NCI-H1048 (cell line): Measurements from ENCODE around the gene PDAP1.
"Not testable (repeated sequence)": the region's sequence is repeated elsewhere in the genome, so short reads cannot be mapped to it uniquely, and the experiment has no call there.

Source experiments
- DNase-seq: peaks from one replicate; lab custom pipeline; 2025; lab: John Stamatoyannopoulos, UW

The PDAP1 gene

DNA sequence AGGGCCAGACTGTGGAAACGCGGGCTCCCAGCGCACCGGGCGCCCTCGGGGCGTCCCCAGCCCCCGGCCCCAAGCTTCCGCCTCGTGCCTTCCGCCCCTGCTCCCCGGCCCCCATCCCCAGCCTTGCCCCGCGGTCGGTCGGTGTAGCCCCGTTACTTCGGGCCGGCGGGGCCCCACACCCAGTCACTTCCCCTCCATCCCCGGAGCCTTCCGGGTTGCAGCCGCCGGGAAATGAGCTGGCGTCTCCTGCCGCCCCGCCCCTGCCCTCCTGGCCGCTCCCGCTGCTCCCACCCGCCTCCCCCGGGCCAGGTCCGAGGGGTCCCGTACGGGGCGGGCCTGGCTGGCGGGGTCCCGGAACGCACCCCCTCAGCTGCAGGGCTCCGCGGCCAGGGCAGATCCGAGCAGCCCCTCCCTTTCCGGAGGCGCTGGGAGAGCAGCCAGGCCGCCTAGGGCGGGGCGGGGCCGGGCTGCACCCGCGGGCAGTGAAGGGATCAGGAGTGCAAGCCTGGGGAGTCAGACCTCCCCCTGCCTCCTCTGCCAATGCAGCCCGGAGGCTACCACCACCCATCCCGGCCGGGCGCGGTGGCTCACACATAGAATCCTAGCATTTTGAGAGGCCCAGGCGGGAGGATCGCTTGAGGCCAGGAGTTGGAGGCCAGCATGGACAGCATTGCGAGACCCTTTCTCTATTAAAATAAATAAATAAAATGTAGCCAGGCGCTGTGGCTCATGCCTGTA, 33.2 kb downstream of the PDAP1 start:
- DNase-seq, result no peak

DNA sequence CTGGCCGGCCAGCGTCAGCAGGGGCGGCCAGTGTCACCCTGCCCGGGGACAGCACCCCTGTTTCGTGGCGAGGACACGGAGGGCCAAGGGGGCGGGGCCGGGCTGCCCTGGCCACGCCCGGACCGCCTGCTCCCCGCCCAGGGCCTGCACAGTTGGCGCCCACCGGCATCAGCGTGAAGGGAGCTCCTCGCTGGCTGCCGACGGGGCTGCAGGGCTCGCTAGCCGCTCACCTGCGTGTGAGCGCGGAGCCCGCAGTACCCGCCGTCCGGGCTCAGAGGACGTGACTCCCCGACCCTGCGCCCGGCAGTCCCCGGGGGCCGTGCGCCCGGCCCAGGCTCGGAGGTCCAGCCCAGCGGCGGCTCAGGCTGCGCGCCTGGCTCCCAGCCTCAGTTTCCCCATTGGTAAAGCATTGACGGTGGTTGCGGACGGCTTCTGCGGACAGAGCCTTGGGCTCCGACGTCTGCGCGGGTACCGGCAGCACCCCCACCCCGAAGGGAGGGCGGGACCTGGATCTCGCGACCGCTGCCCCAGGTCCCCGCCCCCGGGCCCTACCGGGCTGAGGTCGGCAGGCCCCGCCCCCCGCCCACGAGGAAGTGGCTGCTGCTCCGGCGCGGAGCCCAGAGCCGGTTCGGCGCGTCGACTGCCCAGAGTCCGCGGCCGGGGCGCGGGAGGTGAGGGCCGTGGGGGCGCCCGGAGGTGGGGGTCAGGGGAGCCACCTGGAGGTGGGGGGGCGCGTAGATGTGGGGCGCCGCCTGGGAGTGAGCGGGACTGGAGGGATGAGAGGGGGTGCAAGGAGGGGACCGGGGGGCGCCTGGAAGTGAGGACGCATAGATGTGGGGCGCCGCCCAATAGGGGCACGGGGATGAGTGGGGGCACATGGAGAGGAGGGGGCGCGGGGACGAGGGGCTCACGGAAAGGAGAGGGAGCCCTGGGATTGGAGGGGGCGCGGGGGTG, 34.0 kb downstream of the PDAP1 start, which contains the start of gene ARPC1B:
ARPC1B (plus strand) TSS at position 620 of the 954 bp plus-strand sequence. CDS start 10,985 bp downstream, outside the sequence.
- no peak for DNase-seq

DNA sequence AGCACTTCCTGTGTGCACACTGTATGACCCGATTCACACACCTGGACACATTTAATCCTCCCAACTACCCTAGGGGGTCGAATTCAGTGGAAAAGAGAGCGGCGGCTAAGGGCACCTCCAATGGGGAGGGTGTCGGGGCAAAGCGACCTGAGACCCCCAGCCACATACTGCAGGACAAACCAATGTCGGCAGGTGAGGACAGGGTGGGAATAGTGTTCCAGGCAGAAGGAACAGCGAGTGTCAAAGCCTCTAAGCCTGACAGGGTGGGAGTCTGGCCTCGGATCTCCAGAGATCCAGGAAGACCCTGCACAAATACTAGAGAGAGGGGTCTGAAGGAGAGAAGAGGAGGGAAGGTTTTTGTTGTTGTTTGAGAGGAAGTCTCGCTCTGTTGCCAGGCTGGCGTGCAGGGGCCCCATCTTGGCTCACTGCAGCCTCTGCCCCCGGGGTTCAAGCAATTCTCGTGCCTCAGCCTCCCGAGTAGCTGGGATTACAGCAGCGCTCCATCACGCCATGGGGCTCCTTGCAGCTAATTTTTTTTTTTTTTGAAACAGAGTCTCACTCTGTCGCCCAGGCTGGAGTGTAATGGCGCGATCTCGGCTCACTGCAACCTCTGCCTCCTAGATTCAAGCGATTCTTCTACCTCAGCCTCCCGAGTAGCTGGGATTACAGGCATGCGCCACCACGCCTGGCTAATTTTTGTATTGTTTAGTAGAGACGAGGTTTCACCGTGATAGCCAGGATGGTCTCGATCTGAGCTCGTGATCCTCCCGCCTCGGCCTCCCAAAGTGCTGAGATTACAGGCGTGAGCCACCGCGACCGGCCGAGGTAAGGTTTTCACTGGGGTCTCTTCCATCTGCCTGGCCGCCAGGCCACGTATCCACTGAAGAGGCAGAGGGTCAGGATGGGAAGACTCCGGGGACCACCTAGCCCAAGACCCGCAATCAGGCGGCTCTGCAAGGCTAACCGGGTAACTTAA, 35.0 kb downstream of the PDAP1 start:
- no peak for DNase-seq

DNA sequence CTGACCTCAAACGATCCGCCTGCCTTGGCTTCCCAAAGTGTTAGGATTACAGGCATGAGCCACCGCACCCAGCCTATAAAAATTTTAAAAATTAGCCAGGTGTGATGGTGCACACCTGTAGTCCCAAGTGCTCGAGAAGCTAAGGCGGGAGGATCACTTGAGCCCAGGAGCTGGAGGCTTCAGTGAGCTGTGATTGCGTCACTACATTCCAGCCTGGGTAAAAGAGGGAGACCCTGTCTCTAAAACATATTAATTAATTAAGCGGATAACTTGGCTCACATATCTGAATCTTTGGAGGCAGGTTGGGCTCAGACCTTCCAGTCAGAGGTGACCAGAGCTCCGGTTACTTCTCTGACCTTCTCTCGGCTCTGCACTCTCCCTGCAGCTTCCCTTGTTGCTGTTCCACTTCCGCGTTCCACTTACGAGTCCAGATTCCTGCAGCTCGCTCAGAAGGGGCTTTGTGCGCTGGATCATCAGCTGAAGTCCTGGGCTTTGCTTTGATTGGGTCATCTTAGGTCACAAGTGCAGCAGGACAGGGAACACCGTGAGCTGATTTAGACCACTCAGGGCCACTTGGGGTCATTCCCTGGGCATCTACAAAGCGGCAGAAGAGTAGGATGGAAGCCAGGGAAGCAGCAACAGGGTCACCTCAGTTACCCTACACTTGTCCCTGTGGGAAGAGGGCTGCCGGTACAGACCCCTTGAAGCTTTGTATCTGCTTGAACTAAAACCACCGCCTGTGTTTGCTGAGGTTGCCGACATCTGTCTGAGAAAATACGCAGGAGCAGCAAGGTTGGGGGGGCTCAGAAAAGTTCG, 35.9 kb downstream of the PDAP1 start:
- no peak for DNase-seq

DNA sequence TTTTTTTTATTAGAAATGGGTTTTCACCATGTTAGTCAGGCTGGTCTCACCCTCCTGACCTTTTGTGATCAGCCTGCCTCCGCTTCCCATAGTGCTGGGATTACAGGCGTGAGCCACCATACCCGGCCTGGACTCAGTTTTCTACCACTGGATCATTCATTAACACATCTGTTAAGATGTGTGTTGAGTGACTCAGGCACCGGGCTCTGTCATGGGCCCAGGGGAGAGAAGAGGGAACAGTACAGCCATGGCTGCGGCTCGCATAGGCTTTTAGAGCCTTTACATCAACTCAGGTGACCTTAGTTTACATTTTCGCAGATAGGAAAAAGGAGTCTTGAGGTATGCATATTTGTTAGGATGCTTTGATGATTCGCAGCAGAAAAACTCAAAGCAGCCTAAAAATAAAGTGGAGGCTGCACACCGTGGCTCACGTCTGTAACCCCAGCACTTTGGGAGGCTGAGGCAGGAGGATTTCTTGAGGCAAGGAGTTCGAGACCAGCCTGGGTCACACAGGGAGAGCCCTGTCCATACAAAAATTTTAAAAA, 36.9 kb downstream of the PDAP1 start:
- DNase-seq, result no peak

DNA sequence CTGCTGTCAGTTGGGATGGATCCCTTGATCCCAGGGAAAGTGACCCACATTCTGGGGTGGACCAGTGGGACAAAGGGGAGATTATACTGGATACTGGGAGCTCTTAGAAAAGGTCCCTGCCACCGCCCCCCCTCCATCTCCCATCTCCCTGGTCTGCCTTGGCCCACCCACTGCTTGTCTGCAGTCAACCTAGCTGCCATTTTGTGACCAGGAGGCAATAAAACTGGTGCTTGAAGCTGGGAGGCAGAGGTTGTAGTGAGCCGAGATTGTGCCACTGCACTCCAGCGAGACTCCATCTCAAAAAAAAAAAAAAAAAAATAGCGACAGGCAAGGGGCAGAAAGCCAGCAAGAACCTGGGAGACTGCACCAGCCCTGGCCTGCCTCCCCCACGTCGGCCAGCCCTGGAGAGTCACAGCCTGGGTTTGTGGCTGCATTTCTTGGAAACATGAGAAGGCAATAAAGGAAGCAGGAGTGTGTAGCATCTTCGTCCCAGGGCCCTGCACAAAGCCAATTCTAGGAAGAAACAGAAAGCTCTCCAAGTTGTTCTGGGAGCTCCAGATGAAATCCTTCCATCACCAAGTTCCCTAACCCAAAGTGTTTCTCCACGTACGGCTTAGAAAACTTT, 38.5 kb downstream of the PDAP1 start:
- no peak for DNase-seq

DNA sequence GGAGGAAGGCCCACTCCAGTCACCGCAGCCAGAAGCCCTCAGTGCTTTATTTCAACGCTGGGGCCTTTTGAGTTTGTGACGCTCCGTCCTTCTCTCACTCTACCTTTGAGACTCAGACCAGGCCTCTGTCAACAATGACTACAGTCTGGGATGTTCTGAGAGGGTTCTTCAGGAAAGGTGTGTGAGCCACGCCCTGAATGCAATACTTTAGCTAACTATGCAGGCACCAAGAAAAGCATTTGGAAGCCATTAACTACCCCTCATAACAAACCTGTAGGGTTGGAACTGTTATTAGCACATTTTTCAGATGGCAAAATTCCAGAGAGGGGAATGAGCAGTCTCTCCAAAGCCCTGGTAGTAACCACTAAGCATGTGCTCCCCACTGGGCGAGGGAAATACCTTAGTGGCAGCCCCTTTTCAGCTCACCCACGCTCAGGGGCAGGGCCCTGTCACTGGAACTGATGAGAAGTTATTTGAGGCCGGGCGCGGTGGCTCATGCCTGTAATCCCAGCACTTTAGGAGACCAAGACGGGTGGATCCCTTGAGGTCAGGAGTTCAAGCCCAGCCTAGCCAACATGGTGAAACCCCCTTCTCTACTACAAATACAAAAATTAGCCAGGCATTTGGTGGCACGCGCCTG, 39.5 kb downstream of the PDAP1 start:
- DNase-seq, result no peak

DNA sequence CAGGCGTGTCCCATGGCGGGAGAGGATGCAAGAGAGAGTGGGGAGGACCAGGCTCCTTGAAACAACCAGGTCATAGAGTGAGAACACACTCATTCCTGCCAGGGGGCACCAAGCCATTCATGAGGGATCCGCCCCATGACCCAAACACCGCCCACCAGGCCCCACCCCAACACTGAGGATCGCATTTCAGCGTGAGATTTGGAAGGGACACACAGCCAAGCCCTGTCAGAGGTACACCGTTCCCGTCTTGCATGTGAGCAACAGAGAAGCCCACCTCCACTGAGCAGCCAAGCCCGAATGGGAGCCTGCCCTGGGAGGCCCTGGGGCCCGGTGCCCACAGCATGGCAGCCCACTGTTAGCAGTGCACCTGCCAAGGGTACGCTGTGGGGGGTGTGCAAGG, 41.8 kb downstream of the PDAP1 start:
- DNase-seq, result no peak

DNA sequence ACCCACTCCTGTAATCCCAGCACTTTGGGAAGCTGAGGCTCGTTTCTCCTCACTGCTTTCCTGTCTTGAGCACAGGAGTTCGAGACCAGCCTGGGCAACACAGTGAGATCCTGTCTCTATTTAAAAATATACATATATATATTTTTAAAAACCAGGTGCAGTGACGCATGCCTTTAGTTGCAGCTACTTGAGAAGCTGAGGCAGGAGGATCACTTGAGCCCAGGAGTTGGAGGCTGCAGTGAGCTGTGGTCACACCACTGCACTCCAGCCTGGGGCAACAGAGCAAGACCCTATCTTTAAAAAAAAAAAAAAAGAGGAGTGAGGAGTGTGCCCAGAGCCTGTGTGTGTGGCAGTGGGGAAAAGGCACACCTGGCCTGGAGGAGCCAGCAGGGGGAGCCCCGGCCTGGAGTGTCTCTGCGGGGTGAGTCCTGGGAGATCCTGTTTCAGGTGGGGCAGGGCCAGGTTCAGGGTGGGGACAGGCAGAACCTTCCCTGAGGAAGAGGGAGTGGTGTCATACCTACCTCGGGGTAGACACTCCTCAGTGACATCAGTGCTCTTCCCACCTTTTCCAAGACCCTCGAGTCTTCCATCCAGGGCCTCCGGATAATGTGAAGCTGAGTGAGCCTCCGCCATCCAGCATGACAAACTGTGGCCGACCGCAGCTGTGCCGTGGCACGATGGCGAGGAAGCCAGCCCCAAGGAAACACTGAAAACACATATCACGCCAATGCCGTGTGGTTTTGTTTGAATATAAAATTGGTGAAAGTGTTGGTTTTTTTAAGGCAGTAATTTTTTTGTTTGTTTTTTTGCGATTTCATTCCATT, 42.9 kb downstream of the PDAP1 start:
- DNase-seq, result no peak

DNA sequence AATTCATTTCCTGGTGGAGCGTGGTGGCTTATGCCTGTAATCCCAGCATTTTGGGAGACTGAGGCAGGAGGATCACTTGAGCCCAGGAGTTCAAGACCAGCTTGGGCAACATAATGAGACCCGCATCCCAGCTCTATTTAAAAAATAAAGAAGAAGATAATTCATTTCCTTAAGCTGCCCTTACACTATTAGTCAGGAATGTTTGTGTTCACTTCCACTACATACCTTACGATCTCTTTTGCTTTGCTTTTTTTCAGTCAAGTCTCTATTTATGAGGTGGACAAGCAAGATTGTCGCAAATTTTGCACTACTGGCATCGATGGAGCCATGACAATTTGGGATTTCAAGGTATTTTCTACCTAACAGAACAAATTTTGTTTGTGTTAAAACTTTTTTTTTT, 45.1 kb downstream of the PDAP1 start:
- no peak for DNase-seq

DNA sequence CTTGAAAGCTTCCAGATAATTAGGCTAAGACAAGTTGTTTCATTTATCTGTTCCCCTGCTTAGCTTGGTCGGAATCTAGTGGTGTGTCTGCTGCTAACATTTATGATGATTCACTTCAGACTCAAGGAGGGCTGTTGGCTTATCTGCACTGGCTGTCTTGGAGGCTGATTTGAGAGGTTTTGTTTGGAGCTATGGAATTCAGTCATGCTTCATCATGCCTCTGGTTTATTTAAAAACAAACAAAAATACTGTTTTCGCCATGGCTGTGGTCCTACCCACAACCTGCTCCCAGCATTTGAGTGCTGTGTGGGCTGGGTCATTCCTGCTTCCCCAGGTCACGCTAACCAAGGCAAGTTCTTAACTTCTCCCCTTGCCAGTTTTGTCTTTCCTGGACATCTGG, 45.6 kb downstream of the PDAP1 start:
- no peak for DNase-seq

DNA sequence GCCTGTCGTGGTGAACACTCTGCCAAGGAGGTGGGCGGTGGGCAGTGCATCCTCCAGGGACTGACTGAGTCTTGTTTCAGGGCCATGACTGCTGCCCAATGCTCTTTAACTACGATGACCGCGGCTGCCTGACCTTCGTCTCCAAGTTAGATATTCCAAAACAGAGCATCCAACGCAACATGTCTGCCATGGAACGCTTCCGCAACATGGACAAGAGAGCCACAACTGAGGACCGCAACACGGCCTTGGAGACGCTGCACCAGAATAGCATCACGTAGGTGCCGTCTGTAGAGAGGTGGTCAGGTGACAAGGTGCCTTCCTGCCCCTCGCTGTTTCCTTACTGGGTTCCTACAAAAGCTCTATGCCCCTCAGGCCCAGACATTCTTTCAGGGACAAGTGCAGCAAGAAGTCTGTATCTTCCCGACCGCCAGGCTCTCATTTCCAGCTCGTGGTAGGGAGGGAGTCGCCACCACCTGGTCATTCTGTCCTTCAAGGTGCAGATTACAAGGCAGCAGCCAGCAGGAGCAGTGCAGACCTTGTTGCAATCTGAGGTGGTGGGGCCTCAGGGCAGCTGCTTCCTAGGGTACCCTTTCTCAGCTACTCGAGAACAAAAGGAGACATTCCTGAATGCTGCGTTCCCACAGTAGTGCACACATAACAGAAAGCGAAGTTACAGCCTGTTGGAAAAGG, 48.8 kb downstream of the PDAP1 start:
- DNase-seq, result no peak

DNA sequence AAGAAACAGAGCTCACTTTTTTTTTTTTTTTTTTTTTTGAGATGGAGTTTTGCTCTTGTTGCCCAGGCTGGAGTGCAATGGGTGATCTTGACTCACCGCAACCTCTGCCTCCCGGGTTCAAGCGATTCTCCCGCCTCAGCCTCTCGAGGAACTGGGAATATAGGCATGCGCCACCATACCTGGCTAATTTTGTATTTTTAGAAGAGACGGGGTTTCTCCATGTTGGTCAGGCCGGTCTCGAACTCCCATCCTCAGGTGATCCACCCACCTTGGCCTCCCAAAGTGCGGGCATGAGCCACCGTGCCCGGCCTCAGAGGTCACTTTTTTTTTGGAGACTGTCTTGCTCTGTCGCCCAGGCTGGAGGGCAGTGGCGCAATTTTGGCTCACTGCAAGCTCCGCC, 49.9 kb downstream of the PDAP1 start:
- not testable (repeated sequence) for DNase-seq

DNA sequence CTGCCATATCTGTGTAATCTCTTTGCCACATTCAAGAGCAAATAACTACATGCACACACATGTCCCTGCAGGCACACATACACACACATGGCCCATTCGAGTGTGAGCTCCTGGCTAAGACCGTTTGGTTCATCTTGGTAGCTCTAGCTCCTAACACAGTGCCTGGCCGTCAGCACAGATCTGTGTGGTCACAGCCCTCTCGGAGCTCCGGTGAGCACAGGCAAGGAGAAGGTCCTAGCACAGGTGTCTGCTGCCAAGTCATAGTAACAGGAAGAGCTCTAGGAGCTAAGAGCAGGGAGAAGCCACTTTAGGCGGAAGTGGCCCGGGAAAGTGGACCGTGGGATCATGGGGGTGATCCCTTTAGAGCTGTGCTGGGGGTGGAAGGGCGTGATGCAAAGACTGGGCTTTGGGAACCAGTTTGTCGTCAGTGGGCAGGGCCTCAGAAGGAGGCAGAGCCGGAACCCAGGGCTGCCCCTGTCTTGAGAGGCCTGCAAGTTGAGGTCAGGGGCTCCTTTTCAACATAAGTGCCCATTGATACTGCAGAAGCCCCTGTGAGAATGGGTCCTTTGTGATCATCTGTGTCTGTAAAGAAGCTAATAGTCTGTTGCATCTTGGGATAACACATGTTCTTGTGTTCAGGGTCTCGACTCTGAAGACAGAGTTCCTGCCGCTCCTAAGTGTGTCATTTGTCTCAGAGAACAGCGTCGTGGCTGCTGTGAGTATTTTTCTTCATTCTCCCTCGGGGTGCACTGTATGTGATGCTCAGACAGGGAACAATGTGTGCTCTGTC, 50.5 kb downstream of the PDAP1 start:
- no peak for DNase-seq

DNA sequence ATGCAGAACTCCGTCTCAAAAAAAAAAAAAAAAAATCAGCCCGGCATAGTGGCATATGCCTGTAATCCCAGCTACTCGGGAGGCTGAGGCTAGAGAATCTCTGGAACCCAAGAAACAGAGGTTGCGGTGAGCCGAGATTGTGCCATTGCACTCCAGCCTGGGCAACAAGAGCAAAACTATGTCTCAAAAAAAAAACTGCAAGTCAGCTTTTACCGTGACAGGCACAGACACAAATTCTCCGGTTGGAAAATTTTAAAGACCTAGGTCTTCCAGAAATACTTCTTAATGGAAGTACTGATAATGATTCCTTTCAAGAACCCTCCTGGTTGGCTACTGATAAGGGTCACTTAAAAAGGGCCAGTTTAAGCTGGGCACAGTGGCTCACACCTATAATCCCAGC, 53.3 kb downstream of the PDAP1 start:
- no peak for DNase-seq

DNA sequence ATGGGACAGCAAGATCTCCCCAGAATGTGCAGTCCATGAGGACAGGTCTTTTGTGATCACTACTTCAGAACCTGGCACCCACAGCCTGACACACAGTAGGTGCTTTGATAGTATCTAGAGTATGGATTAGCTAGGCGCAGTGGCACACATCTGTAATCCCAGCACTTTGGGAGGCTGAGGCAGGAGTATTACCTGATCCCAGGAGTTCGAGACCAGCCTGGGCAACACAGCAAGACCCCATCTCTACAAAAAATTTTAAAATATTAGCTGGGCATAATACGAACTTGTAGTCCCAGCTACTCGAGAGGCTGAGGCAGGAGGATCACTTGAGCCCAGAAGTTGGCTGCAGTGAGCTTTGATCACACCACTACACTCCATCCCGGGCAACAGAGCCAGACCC, 56.1 kb downstream of the PDAP1 start:
- DNase-seq, result no peak

DNA sequence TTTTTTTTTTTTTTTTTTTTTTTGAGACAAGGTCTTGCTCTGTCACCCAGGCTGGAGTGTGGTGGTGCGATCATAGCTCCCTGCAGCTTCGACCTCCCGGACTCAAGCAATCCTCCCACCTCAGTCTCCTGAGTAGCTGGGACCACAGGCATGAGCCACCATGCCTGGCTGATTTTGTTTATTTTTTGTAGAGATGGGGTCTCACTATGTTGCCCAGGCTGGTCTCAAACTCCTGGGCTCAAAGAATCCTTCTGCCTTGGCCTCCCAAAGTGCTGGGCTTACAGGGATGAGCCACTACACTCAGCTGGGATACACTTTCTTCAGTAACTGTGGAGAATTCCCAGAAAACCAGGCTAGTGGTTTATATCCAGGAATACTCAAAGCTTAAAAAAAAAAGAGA, 57.8 kb downstream of the PDAP1 start:
- DNase-seq, result not testable (repeated sequence)
